Brain microvascular endothelial cell (primary cell): ENCODE data around the gene TBC1D20.

Experiments
- DNase-seq: peaks from one replicate; pipeline ENCODE4 v3.0.0-alpha.2; 2020
- H3K27ac ChIP-seq: fragments of 250-450 bp; sonication (Bioruptor Pico); 2 replicates; pipeline ENCODE4 v1.5.1; 2020; ENCODE audit warnings: mild to moderate bottlenecking, moderate library complexity
- H3K27me3 ChIP-seq: fragments of 250-450 bp; sonication (Bioruptor Pico); replicated peaks from 2 replicates; pipeline ENCODE4 v1.5.1; 2020; ENCODE audit warnings: mild to moderate bottlenecking
- H3K36me3 ChIP-seq: fragments of 250-450 bp; sonication (Bioruptor Pico); replicated peaks from 2 replicates; pipeline ENCODE4 v1.5.1; 2020; ENCODE audit warnings: mild to moderate bottlenecking
- H3K4me3 ChIP-seq: 2 replicates; pipeline ENCODE4 v1.5.1; 2011; ENCODE audit warnings: low read depth, mild to moderate bottlenecking, control low read depth, low read length, moderate library complexity
- in situ Hi-C: cut with HindIII; loops from 2 replicates; pipeline ENCODE4 v1.10.0; 2017; ENCODE audit warnings: low sequenced_read_pairs, low pct_ligation_motif_present
- TF ChIP-seq, protein P1 (sequence below): IDR thresholded peaks from 2 replicates; pipeline ENCODE4 v1.5.1; 2011; ENCODE audit warnings: low read depth, mild to moderate bottlenecking, moderate library complexity, low read length, control low read depth, inconsistent platforms; ENCODE audit errors: missing control alignments

Gene TBC1D20

DNA sequence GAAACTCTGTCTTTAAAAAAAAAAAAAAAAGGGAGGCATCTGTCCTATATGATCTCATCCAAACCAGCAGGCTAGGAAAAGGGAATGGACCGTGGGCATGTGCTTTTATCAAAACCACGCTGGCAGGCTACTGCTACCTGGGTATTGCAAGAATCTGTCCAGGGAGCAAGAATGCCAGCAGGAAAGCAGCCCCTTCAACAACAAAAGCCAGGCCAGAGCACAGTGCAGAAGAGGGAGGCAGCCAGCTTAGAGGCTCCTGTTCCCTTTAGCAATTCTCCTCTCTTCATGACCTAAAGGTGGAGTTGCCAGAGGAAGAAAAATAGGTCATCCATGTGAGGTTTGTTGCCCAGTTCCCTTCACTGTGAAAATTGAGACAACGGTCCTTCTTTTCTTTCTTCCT is 18.2 kb downstream of the TBC1D20 start:
- in situ Hi-C loops: no loop called here
- TF ChIP-seq, protein P1, sequence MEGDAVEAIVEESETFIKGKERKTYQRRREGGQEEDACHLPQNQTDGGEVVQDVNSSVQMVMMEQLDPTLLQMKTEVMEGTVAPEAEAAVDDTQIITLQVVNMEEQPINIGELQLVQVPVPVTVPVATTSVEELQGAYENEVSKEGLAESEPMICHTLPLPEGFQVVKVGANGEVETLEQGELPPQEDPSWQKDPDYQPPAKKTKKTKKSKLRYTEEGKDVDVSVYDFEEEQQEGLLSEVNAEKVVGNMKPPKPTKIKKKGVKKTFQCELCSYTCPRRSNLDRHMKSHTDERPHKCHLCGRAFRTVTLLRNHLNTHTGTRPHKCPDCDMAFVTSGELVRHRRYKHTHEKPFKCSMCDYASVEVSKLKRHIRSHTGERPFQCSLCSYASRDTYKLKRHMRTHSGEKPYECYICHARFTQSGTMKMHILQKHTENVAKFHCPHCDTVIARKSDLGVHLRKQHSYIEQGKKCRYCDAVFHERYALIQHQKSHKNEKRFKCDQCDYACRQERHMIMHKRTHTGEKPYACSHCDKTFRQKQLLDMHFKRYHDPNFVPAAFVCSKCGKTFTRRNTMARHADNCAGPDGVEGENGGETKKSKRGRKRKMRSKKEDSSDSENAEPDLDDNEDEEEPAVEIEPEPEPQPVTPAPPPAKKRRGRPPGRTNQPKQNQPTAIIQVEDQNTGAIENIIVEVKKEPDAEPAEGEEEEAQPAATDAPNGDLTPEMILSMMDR: no peak
- Histone ChIP-seq H3K36me3 (peaks cover 53% of the 10 kb centered on the region), H3K4me3 (no peak overlapping the region), H3K27me3 (no peaks in the 10 kb centered on the region), H3K27ac (no peak overlapping the region)
- no peak for DNase-seq

- Histone ChIP-seq H3K27me3 (no peaks in the 10 kb centered on the region), H3K36me3 (peaks cover 61% of the 10 kb centered on the region), H3K4me3 (no peak overlapping the region), H3K27ac (no peak overlapping the region)
- in situ Hi-C loops: no loop called here
- TF ChIP-seq, protein P1: no peak
- no peak for DNase-seq
These were observed 19.0 kb downstream of the TBC1D20 start for GRCh38 chr20:443223-443775.

DNA sequence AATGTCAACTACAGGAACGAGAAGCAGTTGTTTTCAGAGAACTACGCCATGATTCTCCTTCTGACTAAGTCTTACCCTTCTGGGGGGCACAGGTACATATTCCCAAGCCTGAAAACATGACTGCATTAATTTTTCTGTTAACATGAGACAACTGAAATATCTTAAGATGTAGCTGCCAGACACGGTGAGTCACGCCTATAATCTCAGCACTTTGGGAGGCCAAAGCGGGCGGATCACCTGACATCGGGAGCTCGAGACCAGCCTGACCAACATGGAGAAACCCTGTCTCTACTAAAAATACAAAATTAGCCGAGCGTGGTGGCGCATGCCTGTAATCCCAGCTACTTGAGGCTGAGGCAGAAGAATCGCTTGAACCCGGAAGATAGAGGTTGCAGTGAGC is 21.7 kb downstream of the TBC1D20 start:
- no peak overlapping the region for H3K4me3 ChIP-seq
- peaks cover 78% of the 10 kb centered on the region for H3K36me3 ChIP-seq
- peak; percentile 28 for DNase-seq
- no peaks in the 10 kb centered on the region for H3K27me3 ChIP-seq
- TF ChIP-seq, protein P1: no peak
- in situ Hi-C loops: no loop called here
- no peak overlapping the region for H3K27ac ChIP-seq

DNA sequence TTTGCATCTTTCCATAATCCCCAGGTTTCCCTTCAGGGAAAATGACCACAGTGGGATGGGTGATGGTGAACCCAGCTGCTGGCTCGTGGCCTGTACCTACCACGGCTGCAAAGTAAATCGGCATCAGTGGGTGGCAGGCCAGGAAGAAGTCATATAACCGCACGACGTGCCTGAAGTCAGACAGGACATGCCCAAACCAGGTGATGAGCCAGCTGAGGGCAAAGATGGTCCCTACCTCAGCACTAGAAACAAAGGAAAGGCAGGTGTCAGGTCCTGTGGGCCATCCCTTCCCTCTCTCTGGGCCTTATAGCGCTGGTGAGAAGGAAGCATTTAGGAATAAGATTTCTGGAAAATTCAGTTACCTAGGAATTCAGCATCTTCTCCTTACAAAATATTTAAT is 22.2 kb downstream of the TBC1D20 start:
- Histone ChIP-seq H3K27me3 (no peaks in the 10 kb centered on the region), H3K27ac (no peak overlapping the region), H3K36me3 (peaks cover 78% of the 10 kb centered on the region), H3K4me3 (no peak overlapping the region)
- no peak for DNase-seq
- TF ChIP-seq, protein P1: no peak
- in situ Hi-C loops: no loop called here

- Histone ChIP-seq H3K36me3 (peaks cover 73% of the 10 kb centered on the region), H3K4me3 (no peak overlapping the region), H3K27me3 (no peaks in the 10 kb centered on the region), H3K27ac (no peak overlapping the region)
- in situ Hi-C loops: no loop called here
- TF ChIP-seq, protein P1: no peak
- no peak for DNase-seq
These were observed 23.5 kb downstream of the TBC1D20 start for GRCh38 chr20:438571-439469.
